Lower leg skin (tissue), 3 donors: ENCODE data around the gene ABCC4.

Experiments
- CTCF ChIP-seq, 3 donors: fragments of 450-650 bp; IDR thresholded peaks; one replicate each; pipeline ENCODE4 v1.5.1; 2016; ENCODE audit warnings: antibody characterized with exemption in 3 of 3, mild to moderate bottlenecking in 3 of 3, moderate library complexity in 2 of 3
- POLR2A ChIP-seq, 2 donors: fragments of 450-650 bp; IDR thresholded peaks; one replicate each; pipeline ENCODE4 v1.6.1; 2016 to 2017; ENCODE audit warnings: antibody characterized with exemption in 2 of 2, mild to moderate bottlenecking in 1 of 2, moderate library complexity in 1 of 2

- TF ChIP-seq CTCF (IDR thresholded peaks at IDR 0.05) (no peak), POLR2A (IDR thresholded peaks at IDR 0.05) (no peak)
Measured at GRCh38 chr13:95191821-95192563, 109.3 kb downstream of the ABCC4 start.
